Right lobe of liver (tissue), 4 donors: ENCODE results near the gene GPNMB.
"Not testable (repeated sequence)": the region's sequence is repeated elsewhere in the genome, so short reads cannot be mapped to it uniquely, and the experiment has no call there.

ENCODE experiments used
- CTCF ChIP-seq, 4 donors: fragments of 200-600 bp in 3 of 4; fragments of 450-650 bp in 1 of 4; IDR thresholded peaks; one replicate each; pipeline versions ENCODE4 v1.5.1 to v1.8.0; 2016 to 2022; ENCODE audit warnings: antibody characterized with exemption in 4 of 4, mild to moderate bottlenecking in 2 of 4
- POLR2A ChIP-seq: fragments of 450-650 bp; IDR thresholded peaks from one replicate; pipeline ENCODE4 v1.6.1; 2017; ENCODE audit warnings: antibody characterized with exemption, mild to moderate bottlenecking
- donor health status: DM: no; HTN: no; CAD: no.
- donor health status: DM: no; HTN: no; CAD: no.
- donor health status: DM: no; HTN: yes; CAD: no.

GRCh38 chr7:23312141-23312540, 65.6 kb downstream of the GPNMB start:
- not testable (repeated sequence) for TF ChIP-seq CTCF (IDR thresholded peaks at IDR 0.05); POLR2A
